Smooth muscle cell of bladder (primary cell): Measurements from ENCODE around the gene SREBF2. TPM values are rescaled to one million over a fixed set of nuclear protein-coding genes. Genes with fewer than 3 reads are reported as not detected.

Source experiments
- total RNA-seq: library from RNA; depleted of rRNA; stranded (reverse); fragments of >200 nt; gene quantifications from 2 replicates; pipeline ENCODE4 v1.2.3, GENCODE V29; 2014

The SREBF2 gene
- total RNA-seq: 39.5 and 54.3 TPM in 2 replicates

DNA sequence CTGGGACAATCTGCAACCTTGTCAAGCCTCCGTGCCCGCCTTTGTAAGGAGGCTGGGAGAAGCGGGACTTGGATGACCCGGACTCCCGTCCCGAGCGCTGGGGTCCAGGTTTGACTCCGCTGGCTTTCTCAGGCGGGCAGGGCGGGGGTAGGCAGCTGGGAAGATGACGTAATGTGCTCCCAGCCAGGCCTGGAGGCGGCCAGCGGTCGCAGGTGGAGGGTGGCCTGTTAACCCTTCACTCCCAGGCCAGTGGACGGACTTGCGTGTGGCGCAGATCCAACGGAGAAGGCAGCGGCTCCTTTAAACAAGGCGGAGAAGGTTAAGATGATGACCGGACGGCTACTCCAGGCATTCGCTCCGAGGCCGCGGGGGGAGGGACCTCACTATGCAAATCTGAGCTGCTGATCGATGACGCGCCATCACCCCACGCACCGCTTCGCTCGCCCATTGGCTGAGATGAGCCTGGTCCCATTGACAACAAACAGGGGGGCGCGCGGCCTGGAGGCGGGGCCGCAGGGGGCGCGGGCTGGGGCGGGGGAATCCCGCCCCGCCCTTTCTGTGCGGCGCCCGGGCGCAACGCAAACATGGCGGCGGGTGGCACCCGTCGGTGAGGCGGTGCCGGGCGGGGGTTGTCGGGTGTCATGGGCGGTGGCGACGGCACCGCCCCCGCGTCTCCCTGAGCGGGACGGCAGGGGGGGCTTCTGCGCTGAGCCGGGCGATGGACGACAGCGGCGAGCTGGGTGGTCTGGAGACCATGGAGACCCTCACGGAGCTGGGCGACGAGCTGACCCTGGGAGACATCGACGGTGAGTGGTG lies at the start of gene SREBF2:
Gene SREBF2, plus strand, starts transcription at position 553 of the 816 bp plus-strand sequence. Its CDS starts 166 bp downstream, at position 719.

GRCh38 chr22:41800348-41801146 lies 32.4 kb upstream of the SREBF2 start, which contains the start of gene CCDC134:
CCDC134 (plus strand) TSS chr22:41800679; CDS start chr22:41808891, 8,212 bp downstream.

DNA sequence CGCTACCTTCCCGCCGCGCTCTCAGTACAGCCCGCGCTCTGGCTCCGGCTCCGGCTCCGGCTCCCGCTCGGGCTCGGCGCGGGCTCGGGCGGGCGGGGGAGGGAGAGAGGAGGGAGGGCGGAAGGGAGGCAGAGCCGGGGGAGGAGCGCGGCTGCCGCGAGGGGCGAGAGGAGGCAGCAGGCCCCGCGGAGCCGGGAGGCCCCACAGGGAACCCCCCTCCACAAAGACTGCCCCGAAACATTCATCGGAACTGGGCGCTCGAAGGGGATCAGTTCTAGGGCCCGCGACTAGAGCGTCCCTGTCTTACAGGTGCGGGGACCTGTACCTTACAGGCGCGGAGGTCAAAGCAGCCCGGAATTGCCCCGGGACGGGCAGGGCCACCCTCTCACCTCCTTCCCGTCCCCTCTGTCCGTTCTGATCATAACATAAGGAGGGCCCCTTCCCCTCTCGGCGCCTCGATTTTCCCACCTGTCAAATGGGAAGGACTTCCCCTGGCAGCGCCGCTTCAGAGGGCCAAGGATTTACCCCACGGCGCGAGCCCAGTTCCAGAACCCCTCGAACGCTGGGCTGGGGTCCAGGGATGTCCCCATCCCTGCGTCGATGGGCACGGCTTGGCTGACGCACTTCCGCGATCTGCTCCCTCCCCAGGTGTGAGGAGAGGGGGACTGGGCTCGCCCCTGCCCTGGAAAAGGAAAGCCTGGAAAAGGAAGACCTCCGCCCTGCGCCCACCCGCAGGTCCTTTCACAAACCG lies 82.3 kb downstream of the SREBF2 start, which contains the start of gene SHISA8:
Gene SHISA8, minus strand, starts transcription at position 40 of the 751 bp plus-strand sequence. CDS start 407 bp downstream, outside the sequence.

DNA sequence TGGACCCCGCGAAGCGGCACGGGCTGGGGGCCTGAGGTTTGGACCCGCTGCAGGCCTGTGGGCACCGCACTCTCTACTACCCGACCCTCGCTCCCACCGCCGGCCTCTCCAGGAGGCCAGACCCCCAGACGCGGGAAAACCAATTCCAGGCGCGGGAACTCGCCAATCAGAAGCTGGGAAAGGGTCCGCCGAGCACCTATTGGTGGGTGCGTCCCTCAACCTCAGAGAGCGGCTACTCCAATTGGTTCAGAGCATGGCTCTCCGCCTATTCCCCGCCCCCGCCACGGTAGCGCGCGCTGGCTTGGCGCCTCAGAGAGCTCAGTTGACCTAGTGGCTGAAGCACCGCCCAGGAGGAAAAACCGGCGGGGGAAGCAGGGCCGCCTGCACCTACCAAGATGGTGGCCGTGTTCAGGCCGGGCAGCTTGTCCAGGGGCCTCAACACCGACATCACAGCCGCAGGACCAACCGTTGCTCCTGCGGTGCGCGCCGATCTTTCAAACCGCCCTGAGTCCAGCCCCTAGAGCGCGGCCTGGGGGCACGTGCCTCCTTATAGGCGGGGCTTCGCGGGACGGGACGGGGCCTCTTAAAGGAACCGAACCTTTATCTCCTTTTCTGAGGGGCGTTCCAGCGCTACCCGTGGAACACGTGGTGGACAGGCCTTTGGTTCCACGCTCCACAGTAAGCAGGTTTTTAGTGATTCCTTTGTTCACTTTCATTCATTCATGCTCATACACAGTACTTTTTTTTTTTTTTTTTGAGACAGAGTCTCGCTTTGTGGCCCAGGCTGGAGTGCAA lies 113.9 kb downstream of the SREBF2 start, which contains the start of gene CENPM:
Gene CENPM, minus strand, starts transcription at position 524 of the 795 bp plus-strand sequence. Its CDS starts 76 bp downstream, at position 448.

GRCh38 chr22:41951898-41952474 lies 119.1 kb downstream of the SREBF2 start, which contains the start of gene SMIM45:
SMIM45 (plus strand) TSS chr22:41952150.

Other genes starting within 250 kb of the SREBF2 start
- gene PMM1, start 243.3 kb upstream of the SREBF2 start, total RNA-seq: 20.9 and 24.3 TPM in 2 replicates
- 9.0 and 9.1 TPM in 2 replicates for gene DESI1, start 212.1 kb upstream of the SREBF2 start, total RNA-seq
- gene XRCC6, start 211.8 kb upstream of the SREBF2 start, total RNA-seq: 296 and 303 TPM in 2 replicates
- 75.3 and 75.5 TPM in 2 replicates for gene SNU13, start 144.2 kb upstream of the SREBF2 start, total RNA-seq
- gene MEI1, start 133.6 kb upstream of the SREBF2 start, total RNA-seq: 0.46 and 1.1 TPM in 2 replicates
- gene CCDC134, start 32.4 kb upstream of the SREBF2 start, total RNA-seq: 6.7 and 7.0 TPM in 2 replicates
- not detected in 2 replicates for gene SHISA8, start 82.0 kb downstream of the SREBF2 start, total RNA-seq
- gene TNFRSF13C, start 93.7 kb downstream of the SREBF2 start, total RNA-seq: 0.09 and 0.14 TPM in 2 replicates
- gene CENPM, start 114.0 kb downstream of the SREBF2 start, total RNA-seq: 3.5 and 6.0 TPM in 2 replicates
- gene SEPTIN3, start 136.3 kb downstream of the SREBF2 start, total RNA-seq: 0.09 and 0.14 TPM in 2 replicates
- gene WBP2NL, start 165.7 kb downstream of the SREBF2 start, total RNA-seq: 0.28 and 0.46 TPM in 2 replicates
- gene NAGA, start 237.7 kb downstream of the SREBF2 start, total RNA-seq: 37.3 and 39.1 TPM in 2 replicates
- gene PHETA2, start 241.1 kb downstream of the SREBF2 start, total RNA-seq: 15.8 and 21.5 TPM in 2 replicates
- 6.9 and 11.8 TPM in 2 replicates for gene SMDT1, start 246.6 kb downstream of the SREBF2 start, total RNA-seq